ENCODE results near the gene STRADA.

DNA sequence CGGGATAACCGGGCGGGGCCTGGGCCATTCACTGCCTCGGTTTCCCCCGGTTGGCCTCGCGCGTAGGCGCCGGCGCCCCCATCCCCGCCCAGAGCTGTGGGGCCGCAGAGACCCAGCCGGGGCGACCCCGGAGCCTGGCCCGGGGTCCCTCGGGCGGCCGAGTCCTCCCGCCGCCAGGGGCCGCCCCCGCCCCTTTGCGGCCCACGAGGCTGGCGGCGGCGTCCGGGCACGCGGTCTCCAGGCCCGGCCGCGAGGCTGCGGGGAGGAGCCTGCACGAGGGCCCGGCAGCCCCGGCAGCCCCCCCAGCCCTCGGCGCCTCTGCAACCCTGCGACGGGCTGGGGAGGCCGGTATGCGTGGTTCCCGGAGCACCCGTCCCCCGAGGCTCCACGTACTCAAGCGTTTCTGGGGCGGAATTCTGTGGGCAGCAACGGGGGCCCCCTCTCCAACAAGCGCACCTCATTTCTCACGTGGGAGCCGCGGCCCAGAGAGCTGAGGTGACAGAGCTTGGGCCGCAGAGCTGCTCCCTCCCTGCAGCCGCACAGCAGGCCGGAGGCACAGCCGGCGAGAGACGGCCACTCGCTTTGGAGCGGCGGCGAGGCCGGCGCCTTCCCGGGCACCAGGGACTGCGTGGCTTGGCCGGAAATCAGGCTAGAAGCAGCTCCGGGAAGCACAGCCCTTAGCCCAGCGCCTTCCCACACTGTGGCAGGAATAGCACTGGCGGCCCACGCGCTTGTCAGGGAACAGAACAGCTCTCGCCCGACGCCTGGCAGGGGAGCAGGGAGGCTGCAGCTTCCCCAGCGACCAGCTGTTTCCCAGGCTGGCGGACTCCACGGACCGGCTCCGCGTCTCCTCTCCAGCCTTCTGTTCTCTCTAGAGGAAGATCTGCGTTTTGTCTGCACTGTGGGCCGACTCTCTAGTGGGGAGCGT, 40.8 kb downstream of the STRADA start:
- TF ChIP-seq, protein P1, sequence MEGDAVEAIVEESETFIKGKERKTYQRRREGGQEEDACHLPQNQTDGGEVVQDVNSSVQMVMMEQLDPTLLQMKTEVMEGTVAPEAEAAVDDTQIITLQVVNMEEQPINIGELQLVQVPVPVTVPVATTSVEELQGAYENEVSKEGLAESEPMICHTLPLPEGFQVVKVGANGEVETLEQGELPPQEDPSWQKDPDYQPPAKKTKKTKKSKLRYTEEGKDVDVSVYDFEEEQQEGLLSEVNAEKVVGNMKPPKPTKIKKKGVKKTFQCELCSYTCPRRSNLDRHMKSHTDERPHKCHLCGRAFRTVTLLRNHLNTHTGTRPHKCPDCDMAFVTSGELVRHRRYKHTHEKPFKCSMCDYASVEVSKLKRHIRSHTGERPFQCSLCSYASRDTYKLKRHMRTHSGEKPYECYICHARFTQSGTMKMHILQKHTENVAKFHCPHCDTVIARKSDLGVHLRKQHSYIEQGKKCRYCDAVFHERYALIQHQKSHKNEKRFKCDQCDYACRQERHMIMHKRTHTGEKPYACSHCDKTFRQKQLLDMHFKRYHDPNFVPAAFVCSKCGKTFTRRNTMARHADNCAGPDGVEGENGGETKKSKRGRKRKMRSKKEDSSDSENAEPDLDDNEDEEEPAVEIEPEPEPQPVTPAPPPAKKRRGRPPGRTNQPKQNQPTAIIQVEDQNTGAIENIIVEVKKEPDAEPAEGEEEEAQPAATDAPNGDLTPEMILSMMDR (IDR thresholded peaks at IDR 0.05), result peak in 1 of 6 experiments; percentile 24
- no peak for TF ChIP-seq POLR2A (IDR thresholded peaks at IDR 0.05)

Data from Peyer's patch (tissue), 4 donors.